MG63 (cell line): ENCODE results near the gene GVQW3. TPM values are rescaled to one million over a fixed set of nuclear protein-coding genes. Genes with fewer than 3 reads are reported as not detected.

Source experiments
- DNase-seq: peaks from one replicate; pipeline ENCODE4 v3.0.0-alpha.2; 2020
- H3K27me3 ChIP-seq: fragments of 250-450 bp; sonication (Bioruptor Pico); 2 replicates; pipeline ENCODE4 v1.5.1; 2020; ENCODE audit warnings: mild to moderate bottlenecking, moderate library complexity
- H3K36me3 ChIP-seq: fragments of 250-450 bp; sonication (Bioruptor Pico); 2 replicates; pipeline ENCODE4 v1.5.1; 2020; ENCODE audit warnings: mild to moderate bottlenecking, moderate library complexity
- H3K4me3 ChIP-seq: fragments of 250-450 bp; sonication (Bioruptor Pico); 2 replicates; pipeline ENCODE4 v1.5.1; 2020; ENCODE audit warnings: mild to moderate bottlenecking, moderate library complexity
- H3K9me3 ChIP-seq: fragments of 250-450 bp; sonication (Bioruptor Pico); 2 replicates; pipeline ENCODE4 v1.5.1; 2020; ENCODE audit warnings: mild to moderate bottlenecking, moderate library complexity
- total RNA-seq: library from RNA; depleted of rRNA; stranded (reverse); fragments of >200 nt; shearing (Covaris generic); gene quantifications from 2 replicates; pipeline ENCODE4 v1.2.3, GENCODE V29; 2014; ENCODE audit warnings: low replicate concordance

Gene GVQW3
- total RNA-seq, 1 experiment from 2014 or later: 1.0 TPM

- no peak overlapping the region for H3K4me3 ChIP-seq
- DNase-seq: no peak
- H3K36me3 ChIP-seq: no peaks in the 10 kb centered on the region
- H3K9me3 ChIP-seq: no peaks in the 10 kb centered on the region
- H3K27me3 ChIP-seq: no peaks in the 10 kb centered on the region
Measured at GRCh38 chr11:76410851-76411357, 29.8 kb downstream of the GVQW3 start.

DNA sequence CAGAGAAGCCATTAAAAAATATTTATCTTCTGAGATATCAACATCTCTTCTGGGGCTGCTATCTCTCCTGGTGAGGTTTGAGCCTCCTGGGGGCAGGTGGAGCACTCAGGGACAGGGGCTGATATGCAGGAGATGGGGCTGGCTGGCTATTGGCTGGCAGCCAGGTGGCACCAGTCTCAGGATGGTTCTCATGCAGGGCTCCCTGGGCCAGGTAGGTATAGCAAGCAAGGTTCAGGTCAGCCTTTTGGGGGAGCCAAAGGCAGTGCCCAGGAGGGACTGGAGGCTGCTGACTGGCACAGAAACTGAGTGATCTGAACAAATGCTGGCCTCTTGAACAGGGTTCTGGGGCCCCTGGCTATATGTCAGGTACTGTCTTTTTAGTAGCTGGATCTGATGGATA lies 34.0 kb downstream of the GVQW3 start:
- Histone ChIP-seq H3K36me3 (no peaks in the 10 kb centered on the region), H3K27me3 (0 out of 2 replicates have a peak, but pooled peaks cover 3% of the 10 kb centered on the region), H3K4me3 (no peak overlapping the region), H3K9me3 (no peaks in the 10 kb centered on the region)
- no peak for DNase-seq

DNA sequence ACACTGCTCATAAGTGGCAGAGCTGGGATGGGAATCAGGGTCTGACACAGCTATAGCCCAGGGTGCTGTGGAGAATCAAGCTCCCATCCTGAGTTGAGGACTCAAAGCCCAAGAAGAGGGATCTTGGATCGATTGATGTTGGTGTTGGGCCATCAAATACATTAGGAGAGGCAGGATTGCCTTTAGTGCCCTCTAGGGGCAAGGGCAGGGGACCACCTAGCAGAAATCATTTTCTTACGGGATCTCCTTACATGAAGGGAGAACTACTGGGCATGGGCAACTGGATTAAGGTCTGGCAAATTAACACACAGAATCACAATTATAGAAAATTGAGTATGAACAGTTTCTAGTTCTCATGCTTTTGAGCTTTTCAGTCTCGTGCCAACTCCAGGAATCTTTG lies 38.8 kb downstream of the GVQW3 start:
- Histone ChIP-seq H3K9me3 (no peaks in the 10 kb centered on the region), H3K27me3 (0 out of 2 replicates have a peak, but pooled peaks cover 3% of the 10 kb centered on the region), H3K36me3 (no peaks in the 10 kb centered on the region), H3K4me3 (no peak overlapping the region)
- DNase-seq: no peak

- DNase-seq: no peak
- Histone ChIP-seq H3K27me3 (no peaks in the 10 kb centered on the region), H3K9me3 (no peaks in the 10 kb centered on the region), H3K4me3 (no peak overlapping the region), H3K36me3 (no peaks in the 10 kb centered on the region)
Measured at GRCh38 chr11:76424379-76424778, 43.3 kb downstream of the GVQW3 start.

DNA sequence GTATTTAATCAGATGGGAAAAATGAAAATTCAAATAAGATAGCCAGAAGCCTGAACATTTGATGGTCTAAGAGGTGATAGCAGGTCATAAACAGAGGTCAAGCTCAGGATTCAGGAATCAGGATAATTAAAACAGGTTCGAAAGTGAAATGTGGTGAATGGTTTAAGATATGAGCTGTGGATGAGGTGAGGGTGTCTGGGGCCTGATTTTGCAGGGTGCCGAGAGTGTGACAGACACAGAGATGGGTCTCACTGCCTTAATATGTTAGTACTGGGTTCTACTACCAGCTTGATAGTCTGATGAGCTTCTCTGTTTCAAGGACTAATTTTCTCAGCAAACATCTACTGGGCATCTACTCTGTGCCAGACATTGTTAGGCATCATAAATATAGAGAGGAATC lies 43.8 kb downstream of the GVQW3 start:
- no peak overlapping the region for H3K4me3 ChIP-seq
- no peak for DNase-seq
- no peaks in the 10 kb centered on the region for H3K36me3 ChIP-seq
- no peaks in the 10 kb centered on the region for H3K9me3 ChIP-seq
- no peaks in the 10 kb centered on the region for H3K27me3 ChIP-seq

DNA sequence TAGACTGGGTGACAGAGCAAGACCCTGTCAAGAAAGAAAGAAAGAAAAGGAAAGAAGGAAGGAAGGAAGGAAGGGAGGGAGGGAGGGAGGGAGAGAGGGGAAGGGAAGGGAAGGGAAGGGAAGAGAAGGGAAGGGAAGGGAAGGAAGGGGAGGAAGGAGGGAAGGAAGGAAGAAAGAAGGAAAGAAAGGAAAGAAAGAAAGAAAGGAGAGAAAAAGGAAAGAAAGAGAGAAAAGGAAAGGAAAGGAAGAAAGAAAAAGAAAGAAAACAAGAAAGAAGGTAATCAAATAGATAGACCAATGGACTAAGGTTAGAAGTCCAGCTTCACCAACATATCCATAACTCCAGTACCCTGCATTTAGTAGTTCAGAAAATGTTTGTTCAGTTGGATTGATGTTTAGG lies 45.5 kb downstream of the GVQW3 start:
- no peaks in the 10 kb centered on the region for H3K9me3 ChIP-seq
- no peak for DNase-seq
- no peaks in the 10 kb centered on the region for H3K36me3 ChIP-seq
- no peak overlapping the region for H3K4me3 ChIP-seq
- no peaks in the 10 kb centered on the region for H3K27me3 ChIP-seq

DNA sequence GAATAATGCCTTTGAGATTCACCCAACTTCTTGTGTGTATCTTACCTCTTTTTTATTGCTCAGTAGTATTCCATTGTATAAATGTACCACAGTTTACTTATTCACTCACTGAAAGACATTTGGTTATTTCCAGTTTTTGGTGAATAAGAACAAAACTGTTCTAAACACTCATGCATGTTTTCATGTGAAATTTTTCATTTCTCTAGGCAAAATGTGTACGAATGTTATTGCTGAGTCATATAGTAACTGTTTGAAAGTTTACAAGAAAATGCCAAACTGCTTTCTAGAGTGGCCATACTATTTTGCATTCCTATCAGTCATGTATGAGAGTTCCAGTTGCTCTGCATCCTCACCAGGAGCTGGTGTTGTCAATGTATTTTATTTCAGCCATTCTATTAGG lies 54.9 kb downstream of the GVQW3 start:
- Histone ChIP-seq H3K4me3 (no peak overlapping the region), H3K36me3 (no peaks in the 10 kb centered on the region), H3K27me3 (no peaks in the 10 kb centered on the region), H3K9me3 (no peaks in the 10 kb centered on the region)
- no peak for DNase-seq

GRCh38 chr11:76443268-76443980 lies 62.3 kb downstream of the GVQW3 start:
- Histone ChIP-seq H3K4me3 (peak overlapping the region; percentile 98), H3K27me3 (no peaks in the 10 kb centered on the region), H3K36me3 (peaks cover 7% of the 10 kb centered on the region), H3K9me3 (no peaks in the 10 kb centered on the region)
- DNase-seq: no peak

- H3K27me3 ChIP-seq: no peaks in the 10 kb centered on the region
- DNase-seq: no peak
Measured at GRCh38 chr11:76444065-76444383, 62.9 kb downstream of the GVQW3 start.

DNA sequence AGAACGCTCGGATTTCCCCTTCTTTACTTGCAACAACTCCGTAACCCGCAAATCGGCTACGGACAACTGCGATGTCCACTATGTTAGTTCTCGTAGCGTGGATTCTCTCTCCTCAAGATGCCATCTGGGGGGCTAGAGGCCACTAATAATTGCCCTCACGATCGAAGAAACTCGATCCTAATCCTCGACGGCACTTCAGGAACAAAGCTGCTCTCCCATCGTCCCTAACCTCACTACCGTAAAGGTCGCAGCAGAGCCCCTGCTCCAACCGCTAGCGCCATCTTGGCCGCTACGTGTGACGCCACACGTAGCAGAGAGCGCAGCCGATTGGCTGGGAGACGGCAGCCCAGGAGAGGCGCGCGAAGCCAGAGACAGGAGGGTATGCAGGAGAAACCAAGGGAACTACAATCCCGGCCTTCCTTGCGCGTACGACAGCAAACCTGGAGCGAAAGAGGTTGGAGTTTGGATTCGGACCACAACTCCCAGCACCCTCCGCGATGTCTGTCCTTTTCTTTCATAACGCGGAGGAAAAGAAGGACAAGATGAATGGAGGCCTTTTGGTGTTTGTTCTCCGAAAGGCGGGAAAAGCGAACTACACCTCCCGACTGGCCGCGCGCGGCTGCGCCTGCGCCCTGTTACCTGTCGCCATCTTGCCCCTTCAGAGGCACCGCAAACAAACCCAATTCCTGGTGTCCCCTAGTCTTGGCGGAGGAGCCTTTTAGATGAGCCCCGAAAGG lies 63.4 kb downstream of the GVQW3 start, which contains the start of gene EMSY:
Gene EMSY, plus strand, starts transcription at position 635 of the 737 bp plus-strand sequence. CDS start 1,921 bp downstream, outside the sequence.
- Histone ChIP-seq H3K36me3 (peaks cover 14% of the 10 kb centered on the region), H3K4me3 (peak within 1 kb of the TSS; percentile 98), H3K27me3 (no peaks in the 10 kb centered on the region), H3K9me3 (no peaks in the 10 kb centered on the region)
- peak; percentile 98 for DNase-seq

More at GRCh38 chr11:76444065-76444383, 62.9 kb downstream of the GVQW3 start:
- peaks cover 8% of the 10 kb centered on the region for H3K36me3 ChIP-seq
- peak overlapping the region; percentile 98 for H3K4me3 ChIP-seq
- H3K9me3 ChIP-seq: no peaks in the 10 kb centered on the region

GRCh38 chr11:76445121-76446084 lies 64.3 kb downstream of the GVQW3 start:
- H3K27me3 ChIP-seq: no peaks in the 10 kb centered on the region
- H3K36me3 ChIP-seq: peaks cover 16% of the 10 kb centered on the region
- peak; percentile 86 for DNase-seq
- peak overlapping the region; percentile 98 for H3K4me3 ChIP-seq
- no peaks in the 10 kb centered on the region for H3K9me3 ChIP-seq

GRCh38 chr11:76448506-76448905 lies 67.4 kb downstream of the GVQW3 start:
- Histone ChIP-seq H3K4me3 (no peak overlapping the region), H3K27me3 (no peaks in the 10 kb centered on the region), H3K9me3 (no peaks in the 10 kb centered on the region), H3K36me3 (peaks cover 27% of the 10 kb centered on the region)
- DNase-seq: no peak

- Histone ChIP-seq H3K36me3 (peaks cover 36% of the 10 kb centered on the region), H3K4me3 (no peak overlapping the region), H3K9me3 (no peaks in the 10 kb centered on the region), H3K27me3 (no peaks in the 10 kb centered on the region)
- no peak for DNase-seq
Measured at GRCh38 chr11:76453248-76453647, 72.1 kb downstream of the GVQW3 start.

- Histone ChIP-seq H3K27me3 (no peaks in the 10 kb centered on the region), H3K36me3 (peaks cover 41% of the 10 kb centered on the region)
Measured at GRCh38 chr11:76455331-76455730, 74.2 kb downstream of the GVQW3 start.

GRCh38 chr11:76455931-76456330 lies 74.8 kb downstream of the GVQW3 start:
- DNase-seq: no peak
- no peak overlapping the region for H3K4me3 ChIP-seq
- H3K27me3 ChIP-seq: no peaks in the 10 kb centered on the region
- peaks cover 41% of the 10 kb centered on the region for H3K36me3 ChIP-seq
- H3K9me3 ChIP-seq: no peaks in the 10 kb centered on the region

More at GRCh38 chr11:76455331-76455730, 74.2 kb downstream of the GVQW3 start:
- Histone ChIP-seq H3K9me3 (no peaks in the 10 kb centered on the region), H3K4me3 (no peak overlapping the region)
- DNase-seq: no peak

DNA sequence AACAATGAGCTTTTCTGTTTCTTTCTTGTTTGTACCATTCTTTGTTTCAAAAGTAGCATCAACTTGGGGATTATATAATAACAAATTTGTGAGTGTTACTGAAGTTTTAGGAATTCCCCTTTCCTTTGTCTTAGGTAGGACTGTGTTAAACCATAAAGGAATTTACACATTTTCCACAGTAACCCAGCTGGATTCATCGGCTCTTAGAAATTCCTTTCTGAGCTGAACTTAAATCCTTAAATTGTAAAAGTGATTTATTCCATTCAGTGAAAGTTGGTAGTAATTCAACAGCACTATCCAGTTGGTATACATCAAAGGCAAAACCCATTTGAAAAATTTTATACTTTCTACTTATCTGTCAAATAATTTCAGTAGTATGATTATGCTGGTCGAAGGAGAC lies 75.4 kb downstream of the GVQW3 start:
- no peaks in the 10 kb centered on the region for H3K27me3 ChIP-seq
- DNase-seq: no peak
- H3K4me3 ChIP-seq: no peak overlapping the region
- H3K36me3 ChIP-seq: peaks cover 41% of the 10 kb centered on the region
- H3K9me3 ChIP-seq: no peaks in the 10 kb centered on the region
